VCaP (cell line): ENCODE results near the gene SHISA6.

ENCODE experiments used
- H3K27ac ChIP-seq: fragments of 450-650 bp; 2 replicates; pipeline ENCODE4 v1.5.1; 2017
- TF ChIP-seq, protein P1 (sequence below): fragments of 450-650 bp; conservative IDR thresholded peaks from 2 replicates; pipeline ENCODE4 v1.5.1; 2017; ENCODE audit warnings: mild to moderate bottlenecking, moderate library complexity

SHISA6 gene

GRCh38 chr17:11558681-11559234 is 317.7 kb downstream of the SHISA6 start:
- TF ChIP-seq, protein P1, sequence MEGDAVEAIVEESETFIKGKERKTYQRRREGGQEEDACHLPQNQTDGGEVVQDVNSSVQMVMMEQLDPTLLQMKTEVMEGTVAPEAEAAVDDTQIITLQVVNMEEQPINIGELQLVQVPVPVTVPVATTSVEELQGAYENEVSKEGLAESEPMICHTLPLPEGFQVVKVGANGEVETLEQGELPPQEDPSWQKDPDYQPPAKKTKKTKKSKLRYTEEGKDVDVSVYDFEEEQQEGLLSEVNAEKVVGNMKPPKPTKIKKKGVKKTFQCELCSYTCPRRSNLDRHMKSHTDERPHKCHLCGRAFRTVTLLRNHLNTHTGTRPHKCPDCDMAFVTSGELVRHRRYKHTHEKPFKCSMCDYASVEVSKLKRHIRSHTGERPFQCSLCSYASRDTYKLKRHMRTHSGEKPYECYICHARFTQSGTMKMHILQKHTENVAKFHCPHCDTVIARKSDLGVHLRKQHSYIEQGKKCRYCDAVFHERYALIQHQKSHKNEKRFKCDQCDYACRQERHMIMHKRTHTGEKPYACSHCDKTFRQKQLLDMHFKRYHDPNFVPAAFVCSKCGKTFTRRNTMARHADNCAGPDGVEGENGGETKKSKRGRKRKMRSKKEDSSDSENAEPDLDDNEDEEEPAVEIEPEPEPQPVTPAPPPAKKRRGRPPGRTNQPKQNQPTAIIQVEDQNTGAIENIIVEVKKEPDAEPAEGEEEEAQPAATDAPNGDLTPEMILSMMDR: no peak
- no peak overlapping the region for H3K27ac ChIP-seq

DNA sequence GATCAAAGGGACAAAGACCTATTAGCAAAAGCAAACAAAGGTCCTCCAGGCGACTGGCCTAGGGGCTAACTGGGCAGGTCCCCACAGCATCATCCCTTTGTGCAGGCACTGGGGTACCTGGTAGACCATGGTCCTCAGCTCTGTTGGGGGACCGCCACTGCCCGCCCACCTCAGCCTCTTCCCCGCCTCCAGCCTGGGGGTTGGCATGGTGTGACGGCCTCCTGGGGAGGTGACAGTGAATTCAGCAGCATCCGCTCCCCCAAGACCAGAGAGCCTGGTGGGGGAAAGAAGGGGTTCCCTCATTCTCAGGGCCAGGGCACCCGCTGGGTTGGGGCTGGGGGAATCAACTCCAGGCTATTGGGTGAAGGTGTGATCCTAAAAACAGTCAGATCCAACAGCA is 318.6 kb downstream of the SHISA6 start:
- TF ChIP-seq, protein P1: no peak
- no peak overlapping the region for H3K27ac ChIP-seq

- TF ChIP-seq, protein P1: no peak
- no peak overlapping the region for H3K27ac ChIP-seq
Observed at GRCh38 chr17:11561281-11561680, 320.3 kb downstream of the SHISA6 start.

- TF ChIP-seq, protein P1: no peak
- H3K27ac ChIP-seq: no peak overlapping the region
Observed at GRCh38 chr17:11561702-11562101, 320.7 kb downstream of the SHISA6 start.

- TF ChIP-seq, protein P1: no peak
- no peak overlapping the region for H3K27ac ChIP-seq
Observed at GRCh38 chr17:11564589-11565380, 323.8 kb downstream of the SHISA6 start.

- H3K27ac ChIP-seq: no peak overlapping the region
- TF ChIP-seq, protein P1: no peak
Observed at GRCh38 chr17:11565591-11565990, 324.6 kb downstream of the SHISA6 start.

- H3K27ac ChIP-seq: no peak overlapping the region
- TF ChIP-seq, protein P1: no peak
Observed at GRCh38 chr17:11578998-11579397, 338.0 kb downstream of the SHISA6 start.
